Measurements from ENCODE around the gene KHDRBS1. TPM values are rescaled to one million over a fixed set of nuclear protein-coding genes. Genes with fewer than 3 reads are reported as not detected.

The KHDRBS1 gene
- total and polyA plus RNA-seq, 9 of the 15 experiments (the other 6 are each of a cell fraction or from before 2014, with no cell fraction given), result 48.4 to 257 (median 114) TPM

DNA sequence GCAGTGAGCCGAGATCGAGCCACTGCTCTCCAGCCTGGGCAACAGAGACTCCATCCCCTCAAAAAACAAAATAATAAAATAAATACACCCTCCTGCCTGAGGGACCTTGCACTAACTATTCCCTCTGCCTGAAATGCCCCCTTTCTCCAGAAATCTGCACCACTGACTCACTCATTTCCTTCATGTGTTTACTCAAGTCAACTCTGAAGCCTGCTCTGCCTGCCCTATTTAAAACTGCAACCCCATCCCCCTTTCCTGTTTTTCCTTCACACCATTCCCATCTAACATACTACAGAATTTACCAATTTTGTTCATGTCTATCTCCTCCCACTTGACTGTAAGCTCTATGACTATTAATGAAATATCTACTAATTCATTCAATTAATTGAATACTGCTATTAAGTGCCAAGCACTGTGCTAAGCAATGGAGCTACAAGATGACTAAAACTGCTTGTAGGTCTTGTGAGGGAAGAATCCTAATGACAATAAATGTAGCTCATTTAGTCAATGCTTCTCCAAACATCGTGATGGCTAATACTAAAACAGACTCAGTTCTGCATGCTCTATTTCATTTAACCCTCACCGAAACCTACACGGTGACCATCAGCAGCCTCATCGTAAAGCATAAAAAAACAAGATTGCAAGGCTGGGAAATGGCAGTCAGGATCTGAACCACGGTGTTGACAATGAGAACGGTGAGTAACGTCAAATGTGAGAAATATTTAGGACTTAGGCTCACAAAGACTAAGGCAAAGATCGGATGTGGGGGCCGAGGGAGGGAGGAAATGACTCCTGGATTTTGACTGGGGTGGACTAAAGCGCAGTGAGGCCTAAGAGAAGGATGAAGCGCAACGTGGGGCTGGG, 58.3 kb downstream of the KHDRBS1 start (continued):
- TF ChIP-seq KDM1A (IDR thresholded peaks at IDR 0.05) (no peak), XRCC5 (IDR thresholded peaks at IDR 0.05; ENCODE audit: low read depth, low read length) (no peak), ELF4 (CRISPR knock-in tag; IDR thresholded peaks at IDR 0.05) (0 out of 2 replicates have a peak, but pooled peaks have one; percentile 61), DACH1 (IDR thresholded peaks at IDR 0.05; ENCODE audit: partially characterized antibody) (peak; percentile 44), EHMT2 (IDR thresholded peaks at IDR 0.05) (0 out of 2 replicates have a peak, but pooled peaks have one; percentile 65), HMG20A (CRISPR knock-in tag; conservative IDR thresholded peaks at IDR 0.05) (no peak), ESRRB (CRISPR knock-in tag; IDR thresholded peaks at IDR 0.05; ENCODE audit: borderline replicate concordance) (no peak), ARNT (IDR thresholded peaks at IDR 0.05) (no peak), ZNF584 (CRISPR knock-in tag; IDR thresholded peaks at IDR 0.05; ENCODE audit: low read depth) (no peak), CC2D1A (IDR thresholded peaks at IDR 0.05) (0 out of 2 replicates have a peak, but pooled peaks have one; percentile 9), ZNF551 (CRISPR knock-in tag; IDR thresholded peaks at IDR 0.05) (0 out of 2 replicates have a peak, but pooled peaks have one; percentile 32), BRD4 (IDR thresholded peaks at IDR 0.05) (no peak), LEF1 (IDR thresholded peaks at IDR 0.05) (peak; percentile 19; the same call in 1 of the 2 replicates), SRSF1 (IDR thresholded peaks at IDR 0.05; ENCODE audit: low read depth, low read length) (no peak), TAF15 (IDR thresholded peaks at IDR 0.05; ENCODE audit: low read depth, low read length) (no peak), ZC3H4 (CRISPR knock-in tag; IDR thresholded peaks at IDR 0.05; ENCODE audit: borderline replicate concordance) (no peak), ZNF174 (CRISPR knock-in tag; IDR thresholded peaks at IDR 0.05) (no peak), SMAD4 (CRISPR knock-in tag; conservative IDR thresholded peaks at IDR 0.05) (no peak), SIN3B (IDR thresholded peaks at IDR 0.05; ENCODE audit: low read depth) (no peak), TBL1XR1 (IDR thresholded peaks at IDR 0.05; ENCODE audit: low read length in 2 of 2) (no peak), ZKSCAN8 (CRISPR knock-in tag; IDR thresholded peaks at IDR 0.05) (no peak), TAL1 (IDR thresholded peaks at IDR 0.05) (no peak), BRCA1 (IDR thresholded peaks at IDR 0.05) (no peak), BRCA1 (CRISPR knock-in tag; IDR thresholded peaks at IDR 0.05) (no peak), MYNN (IDR thresholded peaks at IDR 0.05) (no peak), MYNN (CRISPR knock-in tag; IDR thresholded peaks at IDR 0.05) (no peak)
- TF ChIP-seq, protein P1, sequence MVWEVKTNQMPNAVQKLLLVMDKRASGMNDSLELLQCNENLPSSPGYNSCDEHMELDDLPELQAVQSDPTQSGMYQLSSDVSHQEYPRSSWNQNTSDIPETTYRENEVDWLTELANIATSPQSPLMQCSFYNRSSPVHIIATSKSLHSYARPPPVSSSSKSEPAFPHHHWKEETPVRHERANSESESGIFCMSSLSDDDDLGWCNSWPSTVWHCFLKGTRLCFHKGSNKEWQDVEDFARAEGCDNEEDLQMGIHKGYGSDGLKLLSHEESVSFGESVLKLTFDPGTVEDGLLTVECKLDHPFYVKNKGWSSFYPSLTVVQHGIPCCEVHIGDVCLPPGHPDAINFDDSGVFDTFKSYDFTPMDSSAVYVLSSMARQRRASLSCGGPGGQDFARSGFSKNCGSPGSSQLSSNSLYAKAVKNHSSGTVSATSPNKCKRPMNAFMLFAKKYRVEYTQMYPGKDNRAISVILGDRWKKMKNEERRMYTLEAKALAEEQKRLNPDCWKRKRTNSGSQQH (CRISPR knock-in tag; IDR thresholded peaks at IDR 0.05), result 0 out of 2 replicates have a peak, but pooled peaks have one; percentile 12
- TF ChIP-seq, protein P2, sequence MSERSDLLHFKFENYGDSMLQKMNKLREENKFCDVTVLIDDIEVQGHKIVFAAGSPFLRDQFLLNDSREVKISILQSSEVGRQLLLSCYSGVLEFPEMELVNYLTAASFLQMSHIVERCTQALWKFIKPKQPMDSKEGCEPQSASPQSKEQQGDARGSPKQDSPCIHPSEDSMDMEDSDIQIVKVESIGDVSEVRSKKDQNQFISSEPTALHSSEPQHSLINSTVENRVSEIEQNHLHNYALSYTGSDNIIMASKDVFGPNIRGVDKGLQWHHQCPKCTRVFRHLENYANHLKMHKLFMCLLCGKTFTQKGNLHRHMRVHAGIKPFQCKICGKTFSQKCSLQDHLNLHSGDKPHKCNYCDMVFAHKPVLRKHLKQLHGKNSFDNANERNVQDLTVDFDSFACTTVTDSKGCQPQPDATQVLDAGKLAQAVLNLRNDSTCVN (CRISPR knock-in tag; IDR thresholded peaks at IDR 0.05), result 0 out of 2 replicates have a peak, but pooled peaks have one; percentile 13
- TF ChIP-seq, protein P3, sequence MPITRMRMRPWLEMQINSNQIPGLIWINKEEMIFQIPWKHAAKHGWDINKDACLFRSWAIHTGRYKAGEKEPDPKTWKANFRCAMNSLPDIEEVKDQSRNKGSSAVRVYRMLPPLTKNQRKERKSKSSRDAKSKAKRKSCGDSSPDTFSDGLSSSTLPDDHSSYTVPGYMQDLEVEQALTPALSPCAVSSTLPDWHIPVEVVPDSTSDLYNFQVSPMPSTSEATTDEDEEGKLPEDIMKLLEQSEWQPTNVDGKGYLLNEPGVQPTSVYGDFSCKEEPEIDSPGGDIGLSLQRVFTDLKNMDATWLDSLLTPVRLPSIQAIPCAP (CRISPR knock-in tag; IDR thresholded peaks at IDR 0.05; ENCODE audit: borderline replicate concordance), result 0 out of 2 replicates have a peak, but pooled peaks have one; percentile 60

All from K562 (cell line).